ENCODE measurements around the gene SPCS2.
"Not testable (repeated sequence)": the region's sequence is repeated elsewhere in the genome, so short reads cannot be mapped to it uniquely, and the experiment has no call there.

The SPCS2 gene

GRCh38 chr11:75011357-75011756 is 62.3 kb downstream of the SPCS2 start:
- no peaks in the 10 kb centered on the region for H3K4me1 Mint-ChIP-seq
- peaks cover 64% of the 10 kb centered on the region for H3K36me3 Mint-ChIP-seq
- no peak for ATAC-seq
- no peaks in the 10 kb centered on the region for H3K27me3 Mint-ChIP-seq
- no peak overlapping the region for H3K27ac Mint-ChIP-seq
- no peaks in the 10 kb centered on the region for H3K9me3 Mint-ChIP-seq
- H3K4me3 Mint-ChIP-seq = no peak overlapping the region

- Mint-ChIP-seq H3K36me3 (peaks cover 61% of the 10 kb centered on the region), H3K27ac (no peak overlapping the region), H3K4me1 (no peaks in the 10 kb centered on the region), H3K9me3 (no peaks in the 10 kb centered on the region), H3K4me3 (no peak overlapping the region), H3K27me3 (no peaks in the 10 kb centered on the region)
- no peak for ATAC-seq
Measured at GRCh38 chr11:75011872-75012271, 62.8 kb downstream of the SPCS2 start.

- no peak overlapping the region for H3K27ac Mint-ChIP-seq
Measured at GRCh38 chr11:75013051-75013450, 64.0 kb downstream of the SPCS2 start.

GRCh38 chr11:75014129-75014528 is 65.1 kb downstream of the SPCS2 start:
- H3K4me1 Mint-ChIP-seq = no peaks in the 10 kb centered on the region
- no peak overlapping the region for H3K27ac Mint-ChIP-seq
- peaks cover 5% of the 10 kb centered on the region for H3K9me3 Mint-ChIP-seq
- no peak overlapping the region for H3K4me3 Mint-ChIP-seq
- no peaks in the 10 kb centered on the region for H3K27me3 Mint-ChIP-seq
- H3K36me3 Mint-ChIP-seq = peaks cover 52% of the 10 kb centered on the region
- no peak for ATAC-seq

More at GRCh38 chr11:75013051-75013450, 64.0 kb downstream of the SPCS2 start:
- H3K4me1 Mint-ChIP-seq = no peaks in the 10 kb centered on the region
- no peak overlapping the region for H3K4me3 Mint-ChIP-seq
- no peaks in the 10 kb centered on the region for H3K9me3 Mint-ChIP-seq
- ATAC-seq = no peak
- peaks cover 51% of the 10 kb centered on the region for H3K36me3 Mint-ChIP-seq
- H3K27me3 Mint-ChIP-seq = no peaks in the 10 kb centered on the region

GRCh38 chr11:75019200-75019599 is 70.1 kb downstream of the SPCS2 start:
- H3K27me3 Mint-ChIP-seq, ATAC-seq, H3K4me1 Mint-ChIP-seq, H3K4me3 Mint-ChIP-seq, H3K27ac Mint-ChIP-seq, H3K9me3 Mint-ChIP-seq: not testable (repeated sequence)
- H3K36me3 Mint-ChIP-seq = peaks cover 14% of the 10 kb centered on the region

GRCh38 chr11:75020328-75020727 is 71.3 kb downstream of the SPCS2 start:
- ATAC-seq, H3K27ac Mint-ChIP-seq, H3K4me3 Mint-ChIP-seq: not testable (repeated sequence)

GRCh38 chr11:75022296-75022695 is 73.2 kb downstream of the SPCS2 start:
- Mint-ChIP-seq H3K27me3 (no peaks in the 10 kb centered on the region), H3K27ac (no peak overlapping the region), H3K9me3 (peaks cover 5% of the 10 kb centered on the region), H3K4me1 (no peaks in the 10 kb centered on the region), H3K36me3 (peaks cover 9% of the 10 kb centered on the region), H3K4me3 (no peak overlapping the region)
- ATAC-seq = no peak

More at GRCh38 chr11:75020328-75020727, 71.3 kb downstream of the SPCS2 start:
- peaks cover 13% of the 10 kb centered on the region for H3K36me3 Mint-ChIP-seq
- not testable (repeated sequence) for H3K9me3 Mint-ChIP-seq, H3K4me1 Mint-ChIP-seq, H3K27me3 Mint-ChIP-seq

- no peaks in the 10 kb centered on the region for H3K4me1 Mint-ChIP-seq
- no peak overlapping the region for H3K27ac Mint-ChIP-seq
- H3K36me3 Mint-ChIP-seq = peaks cover 9% of the 10 kb centered on the region
- ATAC-seq = peak; percentile 81
- H3K27me3 Mint-ChIP-seq = no peaks in the 10 kb centered on the region
- no peak overlapping the region for H3K4me3 Mint-ChIP-seq
- H3K9me3 Mint-ChIP-seq = peaks cover 5% of the 10 kb centered on the region
Measured at GRCh38 chr11:75022759-75023396, 73.8 kb downstream of the SPCS2 start.

- Mint-ChIP-seq H3K4me3 (no peak overlapping the region), H3K9me3 (peaks cover 3% of the 10 kb centered on the region), H3K36me3 (peaks cover 5% of the 10 kb centered on the region), H3K4me1 (no peaks in the 10 kb centered on the region), H3K27ac (no peak overlapping the region), H3K27me3 (no peaks in the 10 kb centered on the region)
- no peak for ATAC-seq
Measured at GRCh38 chr11:75023446-75024067, 74.5 kb downstream of the SPCS2 start.

- Mint-ChIP-seq H3K27me3 (no peaks in the 10 kb centered on the region), H3K9me3 (no peaks in the 10 kb centered on the region), H3K27ac (no peak overlapping the region), H3K36me3 (no peaks in the 10 kb centered on the region), H3K4me1 (no peaks in the 10 kb centered on the region), H3K4me3 (no peak overlapping the region)
- no peak for ATAC-seq
Measured at GRCh38 chr11:75024068-75024449, 75.0 kb downstream of the SPCS2 start.

- no peaks in the 10 kb centered on the region for H3K36me3 Mint-ChIP-seq
- H3K27me3 Mint-ChIP-seq = no peaks in the 10 kb centered on the region
- H3K27ac Mint-ChIP-seq = no peak overlapping the region
- no peak for ATAC-seq
- no peaks in the 10 kb centered on the region for H3K9me3 Mint-ChIP-seq
- H3K4me1 Mint-ChIP-seq = no peaks in the 10 kb centered on the region
- H3K4me3 Mint-ChIP-seq = no peak overlapping the region
Measured at GRCh38 chr11:75024764-75025211, 75.7 kb downstream of the SPCS2 start.

GRCh38 chr11:75025561-75025960 is 76.5 kb downstream of the SPCS2 start:
- H3K4me1 Mint-ChIP-seq = no peaks in the 10 kb centered on the region
- H3K36me3 Mint-ChIP-seq = no peaks in the 10 kb centered on the region
- no peak overlapping the region for H3K4me3 Mint-ChIP-seq
- H3K27me3 Mint-ChIP-seq = no peaks in the 10 kb centered on the region
- no peak overlapping the region for H3K27ac Mint-ChIP-seq
- H3K9me3 Mint-ChIP-seq = no peaks in the 10 kb centered on the region
- no peak for ATAC-seq

GRCh38 chr11:75028321-75028720 is 79.3 kb downstream of the SPCS2 start:
- H3K27ac Mint-ChIP-seq = no peak overlapping the region
- H3K36me3 Mint-ChIP-seq = no peaks in the 10 kb centered on the region
- no peaks in the 10 kb centered on the region for H3K4me1 Mint-ChIP-seq
- no peaks in the 10 kb centered on the region for H3K9me3 Mint-ChIP-seq
- H3K27me3 Mint-ChIP-seq = no peaks in the 10 kb centered on the region
- ATAC-seq = no peak
- no peak overlapping the region for H3K4me3 Mint-ChIP-seq

All from stimulated activated memory B cell treated with anti-CD40 and anti-IgM and Interleukin-4, amounts not matched to agents 10 μg/mL and 1 μg/mL and 100 μg/mL, for 72 hours (primary cell).